Peyer's patch (tissue), 4 donors: ENCODE results near the gene RHD. TPM values are rescaled to one million over a fixed set of nuclear protein-coding genes. Genes with fewer than 3 reads are reported as not detected.

Experiments
- DNase-seq, 3 donors: peaks; one replicate each; pipeline ENCODE4 v3.0.0-alpha.2; 2017 to 2019
- H3K27ac ChIP-seq, 4 donors: fragments of 200-600 bp; sonication (generic); one replicate each; pipeline ENCODE4 v1.5.1; 2016 to 2019
- H3K27me3 ChIP-seq, 2 donors: fragments of 200-600 bp; sonication (generic); one replicate each; pipeline ENCODE4 v1.5.1; 2019
- H3K36me3 ChIP-seq, 3 donors: fragments of 200-600 bp; sonication (generic); one replicate each; pipeline ENCODE4 v1.5.1; 2016 to 2019
- H3K4me1 ChIP-seq, 4 donors: fragments of 200-600 bp; sonication (generic); one replicate each; pipeline ENCODE4 v1.5.1; 2016 to 2019
- H3K4me3 ChIP-seq, 4 donors: fragments of 200-600 bp; sonication (generic); 1 replicate in 3 of 4; 2 replicates in 1 of 4; pipeline ENCODE4 v1.5.1; 2016 to 2019; ENCODE audit warnings: mild to moderate bottlenecking in 1 of 4
- H3K9me3 ChIP-seq, 4 donors: fragments of 200-600 bp; sonication (generic); one replicate each; pipeline ENCODE4 v1.5.1; 2016 to 2019; ENCODE audit warnings: mild to moderate bottlenecking in 1 of 4
- CTCF ChIP-seq, 6 experiments: fragments of 450-650 bp in 4 of 6; fragments of 200-600 bp in 2 of 6; sonication (generic) in 1 of 6; IDR thresholded peaks; one replicate each; pipeline ENCODE4 v1.5.1; 2017 to 2019; ENCODE audit warnings: antibody characterized with exemption in 6 of 6, mild to moderate bottlenecking in 3 of 6, moderate library complexity in 1 of 6
- POLR2A ChIP-seq, 2 donors: fragments of 450-650 bp; IDR thresholded peaks; one replicate each; pipeline ENCODE4 v1.5.1; 2017; ENCODE audit warnings: antibody characterized with exemption in 2 of 2, mild to moderate bottlenecking in 2 of 2, moderate library complexity in 2 of 2
- total RNA-seq, 4 donors: library from RNA; depleted of rRNA; stranded (reverse); fragments of >200 nt; gene quantifications; one replicate each; pipeline ENCODE4 v1.1.0, GENCODE V29; 2016

The RHD gene
- total RNA-seq, 4 donors from 2014 or later, result not detected

- Histone ChIP-seq H3K9me3 (no peaks in the 10 kb centered on the region), H3K4me1 (peaks cover 0 to 48% (median 12%) of the 10 kb centered on the region in 4 donors), H3K36me3 (peaks cover 0 to 19% (median 0%) of the 10 kb centered on the region in 3 donors), H3K27ac (no peak overlapping the region), H3K4me3 (no peak overlapping the region), H3K27me3 (no peaks in the 10 kb centered on the region)
- DNase-seq, result no peak
- no peak for TF ChIP-seq POLR2A (IDR thresholded peaks at IDR 0.05)
- no peak for TF ChIP-seq CTCF (IDR thresholded peaks at IDR 0.05)
These were observed 34.3 kb upstream of the RHD start for GRCh38 chr1:25238046-25238445.

- Histone ChIP-seq H3K27ac (peak overlapping the region; percentile 83 to 94 (median 88)), H3K9me3 (no peaks in the 10 kb centered on the region), H3K4me1 (peaks cover 0 to 57% (median 10%) of the 10 kb centered on the region in 4 donors), H3K36me3 (peaks cover 0 to 38% (median 0%) of the 10 kb centered on the region in 3 donors), H3K4me3 (peak overlapping the region; percentile 43 to 58 (median 52)), H3K27me3 (no peaks in the 10 kb centered on the region)
- peak; percentile 24 to 62 for TF ChIP-seq POLR2A (IDR thresholded peaks at IDR 0.05)
- TF ChIP-seq CTCF (IDR thresholded peaks at IDR 0.05), result peak; percentile 30 to 70 (median 59)
- peak; percentile 86 to 96 (median 94) for DNase-seq
These were observed 32.4 kb upstream of the RHD start for GRCh38 chr1:25239681-25240541.

GRCh38 chr1:25243907-25244306 lies 28.4 kb upstream of the RHD start:
- DNase-seq, result no peak

GRCh38 chr1:25245393-25245792 lies 26.9 kb upstream of the RHD start:
- Histone ChIP-seq H3K36me3 (peaks cover 0 to 52% (median 0%) of the 10 kb centered on the region in 3 donors), H3K27ac (peak overlapping the region in 2 of 4 donors; percentile 99), H3K9me3 (no peaks in the 10 kb centered on the region), H3K4me1 (peaks cover 0 to 56% (median 4%) of the 10 kb centered on the region in 4 donors), H3K4me3 (peak overlapping the region; percentile 72 to 97 (median 88)), H3K27me3 (no peaks in the 10 kb centered on the region)
- no peak for TF ChIP-seq POLR2A (IDR thresholded peaks at IDR 0.05)
- no peak for TF ChIP-seq CTCF (IDR thresholded peaks at IDR 0.05)
- DNase-seq, result no peak

More at GRCh38 chr1:25243907-25244306, 28.4 kb upstream of the RHD start:
- H3K4me1 ChIP-seq, result peaks cover 0 to 66% (median 9%) of the 10 kb centered on the region in 4 donors
- TF ChIP-seq CTCF (IDR thresholded peaks at IDR 0.05) (no peak), POLR2A (IDR thresholded peaks at IDR 0.05) (no peak)
- no peak overlapping the region for H3K27ac ChIP-seq
- no peaks in the 10 kb centered on the region for H3K27me3 ChIP-seq
- H3K36me3 ChIP-seq, result peaks cover 0 to 52% (median 0%) of the 10 kb centered on the region in 3 donors
- H3K9me3 ChIP-seq, result no peaks in the 10 kb centered on the region
- H3K4me3 ChIP-seq, result peak overlapping the region in 1 of 4 donors; percentile 97

GRCh38 chr1:25245809-25246599 lies 26.3 kb upstream of the RHD start:
- DNase-seq, result peak in 1 of 3 donors; percentile 63
- peak overlapping the region; percentile 94 to 99 (median 99) for H3K27ac ChIP-seq
- H3K4me3 ChIP-seq, result peak overlapping the region; percentile 72 to 97 (median 88)
- no peaks in the 10 kb centered on the region for H3K27me3 ChIP-seq
- no peaks in the 10 kb centered on the region for H3K9me3 ChIP-seq
- peaks cover 0 to 50% (median 2%) of the 10 kb centered on the region in 4 donors for H3K4me1 ChIP-seq
- peak in 1 of 2 donors; percentile 17 for TF ChIP-seq POLR2A (IDR thresholded peaks at IDR 0.05)
- no peak for TF ChIP-seq CTCF (IDR thresholded peaks at IDR 0.05)
- peaks cover 0 to 52% (median 0%) of the 10 kb centered on the region in 3 donors for H3K36me3 ChIP-seq
